Coronary artery (tissue), 2 donors: ENCODE data around the gene SLC25A24.

Experiments used
- DNase-seq: peaks from one replicate; pipeline ENCODE4 v3.0.0-alpha.2; 2017; ENCODE audit warnings: low spot score
- H3K27ac ChIP-seq, 2 donors: fragments of 200-600 bp; sonication (generic); one replicate each; pipeline ENCODE4 v1.5.1; 2016 to 2019
- H3K4me3 ChIP-seq: fragments of 200-600 bp; sonication (generic); 2 replicates; pipeline ENCODE4 v1.5.1; 2016; ENCODE audit warnings: mild to moderate bottlenecking, moderate library complexity
- CTCF ChIP-seq: fragments of 200-600 bp; sonication (generic); IDR thresholded peaks from one replicate; pipeline ENCODE4 v1.5.1; 2019; ENCODE audit warnings: antibody characterized with exemption

The SLC25A24 gene

GRCh38 chr1:108120163-108120562 is 80.0 kb downstream of the SLC25A24 start:
- Histone ChIP-seq H3K4me3 (no peak overlapping the region), H3K27ac (no peak overlapping the region)
- no peak for TF ChIP-seq CTCF
- no peak for DNase-seq

- TF ChIP-seq CTCF, result no peak
- H3K27ac ChIP-seq, result no peak overlapping the region
- DNase-seq, result no peak
- H3K4me3 ChIP-seq, result no peak overlapping the region
Measured at GRCh38 chr1:108119500-108119899, 80.6 kb downstream of the SLC25A24 start.

- no peak for DNase-seq
- no peak for TF ChIP-seq CTCF
- Histone ChIP-seq H3K27ac (no peak overlapping the region), H3K4me3 (no peak overlapping the region)
Measured at GRCh38 chr1:108117945-108118902, 81.9 kb downstream of the SLC25A24 start.

GRCh38 chr1:108117237-108117636 is 82.9 kb downstream of the SLC25A24 start:
- no peak for TF ChIP-seq CTCF
- Histone ChIP-seq H3K4me3 (no peak overlapping the region), H3K27ac (no peak overlapping the region)
- no peak for DNase-seq

GRCh38 chr1:108114033-108114599 is 86.0 kb downstream of the SLC25A24 start:
- DNase-seq, result no peak
- no peak for TF ChIP-seq CTCF
- H3K27ac ChIP-seq, result no peak overlapping the region
- no peak overlapping the region for H3K4me3 ChIP-seq

GRCh38 chr1:108113496-108113895 is 86.6 kb downstream of the SLC25A24 start:
- TF ChIP-seq CTCF, result no peak
- DNase-seq, result no peak
- H3K4me3 ChIP-seq, result no peak overlapping the region
- no peak overlapping the region for H3K27ac ChIP-seq
